ENCODE results near the gene ENOX1.
A peak's percentile ranks its signal among the peaks of the same experiment; 100 is the strongest.

Gene ENOX1

GRCh38 chr13:43751624-43752023 is 35.1 kb downstream of the ENOX1 start:
- no peaks in the 10 kb centered on the region for H3K4me1 ChIP-seq (ENCODE audit: control extremely low read depth in 1 of 4, control insufficient read depth in 4 of 4, insufficient read depth in 4 of 4, low read length in 3 of 4)
- 100% methylated on average over 1 of the region's 3 CpGs for WGBS (ENCODE audit: insufficient coverage)
- CTCF ChIA-PET: no interaction called here

DNA sequence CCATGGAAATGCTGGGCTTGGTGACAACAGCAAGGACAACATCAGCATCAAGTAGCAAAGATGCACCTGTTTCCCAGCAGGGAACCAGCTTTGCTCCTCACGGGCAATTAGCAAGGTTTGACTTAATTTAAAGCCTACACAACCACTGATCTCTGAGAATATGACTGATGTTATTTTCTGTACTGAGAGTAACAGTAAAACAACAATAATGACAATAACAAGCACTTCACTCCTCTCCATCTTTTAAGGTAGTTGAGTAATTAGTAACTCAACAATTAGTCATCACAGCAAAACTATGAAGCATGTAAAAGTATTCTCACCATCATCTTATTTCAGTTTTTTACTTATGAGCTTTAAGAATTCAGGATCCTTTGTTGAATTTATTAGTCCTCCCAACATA is 37.3 kb downstream of the ENOX1 start:
- Histone ChIP-seq H3K4me1 (ENCODE audit: control extremely low read depth in 1 of 4, control insufficient read depth in 4 of 4, insufficient read depth in 4 of 4, low read length in 3 of 4) (no peaks in the 10 kb centered on the region), H3K27ac (ENCODE audit: insufficient read depth in 1 of 2, low read depth in 1 of 2, low read length in 2 of 2, poor library complexity in 1 of 2, severe bottlenecking in 2 of 2) (no peak overlapping the region), H3K27me3 (replicated peaks in 2 of 5; ENCODE audit: control insufficient read depth in 4 of 5, insufficient read depth in 5 of 5, low read length in 4 of 5) (no peaks in the 10 kb centered on the region), H3K9me3 (ENCODE audit: control extremely low read depth in 1 of 5, control insufficient read depth in 4 of 5, insufficient read depth in 2 of 5, low read depth in 1 of 5, low read length in 4 of 5) (peaks cover 0 to 3% (median 0%) of the 10 kb centered on the region in 5 experiments), H3K36me3 (ENCODE audit: control insufficient read depth in 4 of 4, insufficient read depth in 4 of 4, low read length in 3 of 4) (no peaks in the 10 kb centered on the region), H3K4me3 (ENCODE audit: control insufficient read depth in 1 of 7, extremely low read depth in 1 of 7, insufficient read depth in 4 of 7, low read depth in 2 of 7, low read length in 6 of 7) (no peak overlapping the region)
- no peak for DNase-seq
- ChIA-PET POLR2A (no interaction called here), CTCF (interaction anchor here (1.2 kb wide), 1 partner anchor 28 kb away, joined by 3 read pairs; no protein-coding TSS in a partner anchor)
- WGBS (ENCODE audit: insufficient coverage): 100% methylated on average over 1 of the region's 1 CpG

More at GRCh38 chr13:43751624-43752023, 35.1 kb downstream of the ENOX1 start:
- POLR2A ChIA-PET: no interaction called here
- Histone ChIP-seq H3K4me3 (ENCODE audit: control insufficient read depth in 1 of 7, extremely low read depth in 1 of 7, insufficient read depth in 4 of 7, low read depth in 2 of 7, low read length in 6 of 7) (no peak overlapping the region), H3K36me3 (ENCODE audit: control insufficient read depth in 4 of 4, insufficient read depth in 4 of 4, low read length in 3 of 4) (no peaks in the 10 kb centered on the region), H3K9me3 (ENCODE audit: control extremely low read depth in 1 of 5, control insufficient read depth in 4 of 5, insufficient read depth in 2 of 5, low read depth in 1 of 5, low read length in 4 of 5) (no peaks in the 10 kb centered on the region), H3K27ac (ENCODE audit: insufficient read depth in 1 of 2, low read depth in 1 of 2, low read length in 2 of 2, poor library complexity in 1 of 2, severe bottlenecking in 2 of 2) (no peak overlapping the region), H3K27me3 (replicated peaks in 2 of 5; ENCODE audit: control insufficient read depth in 4 of 5, insufficient read depth in 5 of 5, low read length in 4 of 5) (no peaks in the 10 kb centered on the region)
- no peak for DNase-seq

DNA sequence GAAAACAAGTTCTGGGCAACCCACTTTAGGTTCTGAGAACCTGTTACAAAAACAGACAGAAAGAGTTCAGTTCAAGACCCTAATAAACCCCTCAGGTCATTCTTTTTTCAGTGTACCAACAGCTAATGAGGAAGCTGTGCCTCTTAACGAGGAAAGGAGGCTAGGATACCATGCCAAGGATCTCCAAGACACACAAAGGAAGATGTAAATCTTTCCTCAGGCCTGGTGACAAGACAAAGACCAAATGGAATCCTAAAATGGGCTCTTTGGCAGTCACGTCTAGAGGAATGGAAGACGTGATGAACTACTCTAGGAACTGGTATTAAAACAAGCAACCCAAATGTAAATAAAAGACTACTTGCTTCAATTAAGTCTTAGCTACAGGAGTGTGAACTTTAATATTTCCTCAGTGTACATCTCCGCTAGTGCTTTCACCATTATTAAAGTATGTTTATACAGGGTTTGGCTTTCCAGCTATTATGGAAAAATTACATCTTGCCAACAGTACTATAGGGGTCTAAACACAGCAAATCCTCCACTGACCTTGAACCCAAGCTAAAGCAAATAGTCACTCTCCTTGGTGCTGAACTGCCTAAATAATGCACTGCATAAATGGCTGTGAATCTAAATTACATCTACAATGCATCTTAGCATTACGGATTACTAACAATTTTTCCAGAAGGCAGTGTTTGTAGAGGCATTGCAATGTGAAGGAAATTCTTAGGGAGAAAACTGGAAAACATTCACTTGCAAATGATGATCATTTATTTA is 42.3 kb downstream of the ENOX1 start:
- Histone ChIP-seq H3K4me1 (ENCODE audit: control extremely low read depth in 1 of 4, control insufficient read depth in 4 of 4, insufficient read depth in 4 of 4, low read length in 3 of 4) (no peaks in the 10 kb centered on the region), H3K27me3 (replicated peaks in 2 of 5; ENCODE audit: control insufficient read depth in 4 of 5, insufficient read depth in 5 of 5, low read length in 4 of 5) (no peaks in the 10 kb centered on the region), H3K9me3 (ENCODE audit: control extremely low read depth in 1 of 5, control insufficient read depth in 4 of 5, insufficient read depth in 2 of 5, low read depth in 1 of 5, low read length in 4 of 5) (peaks cover 0 to 3% (median 0%) of the 10 kb centered on the region in 5 experiments), H3K4me3 (ENCODE audit: control insufficient read depth in 1 of 7, extremely low read depth in 1 of 7, insufficient read depth in 4 of 7, low read depth in 2 of 7, low read length in 6 of 7) (no peak overlapping the region), H3K36me3 (ENCODE audit: control insufficient read depth in 4 of 4, insufficient read depth in 4 of 4, low read length in 3 of 4) (no peaks in the 10 kb centered on the region), H3K27ac (ENCODE audit: insufficient read depth in 1 of 2, low read depth in 1 of 2, low read length in 2 of 2, poor library complexity in 1 of 2, severe bottlenecking in 2 of 2) (no peak overlapping the region)
- CTCF ChIA-PET: no interaction called here
- peak in 1 of 3 donors; percentile 6 for DNase-seq
- POLR2A ChIA-PET: no interaction called here
- 83% methylated on average over 3 of the region's 5 CpGs for WGBS (ENCODE audit: insufficient coverage)

DNA sequence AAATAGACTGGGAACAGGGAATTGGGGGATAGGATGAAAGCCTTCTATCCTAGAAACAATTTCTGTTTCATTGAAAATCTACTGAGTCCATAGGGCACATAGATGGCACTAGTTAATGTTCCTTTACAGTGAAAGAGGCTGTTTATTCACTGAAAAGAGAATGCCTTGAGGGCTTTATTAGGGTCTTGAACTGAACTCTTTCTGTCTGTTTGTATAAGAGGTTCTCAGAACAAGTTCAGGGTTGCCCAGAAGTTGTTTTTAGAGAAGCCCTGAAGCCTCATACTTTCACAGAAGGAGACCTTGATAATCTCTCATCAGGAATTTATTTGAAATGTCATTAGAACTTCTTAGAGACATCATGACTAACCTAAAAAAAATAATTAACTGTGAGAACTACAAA is 43.9 kb downstream of the ENOX1 start:
- no peaks in the 10 kb centered on the region for H3K36me3 ChIP-seq (ENCODE audit: control insufficient read depth in 4 of 4, insufficient read depth in 4 of 4, low read length in 3 of 4)
- DNase-seq: no peak
- H3K27me3 ChIP-seq (replicated peaks in 2 of 5; ENCODE audit: control insufficient read depth in 4 of 5, insufficient read depth in 5 of 5, low read length in 4 of 5): no peaks in the 10 kb centered on the region
- H3K4me1 ChIP-seq (ENCODE audit: control extremely low read depth in 1 of 4, control insufficient read depth in 4 of 4, insufficient read depth in 4 of 4, low read length in 3 of 4): no peaks in the 10 kb centered on the region
- CTCF ChIA-PET: no interaction called here
- no peak overlapping the region for H3K4me3 ChIP-seq (ENCODE audit: control insufficient read depth in 1 of 7, extremely low read depth in 1 of 7, insufficient read depth in 4 of 7, low read depth in 2 of 7, low read length in 6 of 7)
- H3K9me3 ChIP-seq (ENCODE audit: control extremely low read depth in 1 of 5, control insufficient read depth in 4 of 5, insufficient read depth in 2 of 5, low read depth in 1 of 5, low read length in 4 of 5): peaks cover 0 to 3% (median 0%) of the 10 kb centered on the region in 5 experiments
- POLR2A ChIA-PET: no interaction called here
- no peak overlapping the region for H3K27ac ChIP-seq (ENCODE audit: insufficient read depth in 1 of 2, low read depth in 1 of 2, low read length in 2 of 2, poor library complexity in 1 of 2, severe bottlenecking in 2 of 2)

GRCh38 chr13:43737392-43737923 is 49.3 kb downstream of the ENOX1 start:
- POLR2A ChIA-PET: no interaction called here
- Histone ChIP-seq H3K4me3 (ENCODE audit: control insufficient read depth in 1 of 7, extremely low read depth in 1 of 7, insufficient read depth in 4 of 7, low read depth in 2 of 7, low read length in 6 of 7) (no peak overlapping the region), H3K27me3 (replicated peaks in 2 of 5; ENCODE audit: control insufficient read depth in 4 of 5, insufficient read depth in 5 of 5, low read length in 4 of 5) (no peaks in the 10 kb centered on the region), H3K9me3 (ENCODE audit: control extremely low read depth in 1 of 5, control insufficient read depth in 4 of 5, insufficient read depth in 2 of 5, low read depth in 1 of 5, low read length in 4 of 5) (no peaks in the 10 kb centered on the region), H3K27ac (ENCODE audit: insufficient read depth in 1 of 2, low read depth in 1 of 2, low read length in 2 of 2, poor library complexity in 1 of 2, severe bottlenecking in 2 of 2) (no peak overlapping the region), H3K36me3 (ENCODE audit: control insufficient read depth in 4 of 4, insufficient read depth in 4 of 4, low read length in 3 of 4) (no peaks in the 10 kb centered on the region), H3K4me1 (ENCODE audit: control extremely low read depth in 1 of 4, control insufficient read depth in 4 of 4, insufficient read depth in 4 of 4, low read length in 3 of 4) (no peaks in the 10 kb centered on the region)
- CTCF ChIA-PET: interaction anchor here (1.0 to 1.5 kb wide), 3 partner anchors 11 to 432 kb away, joined by 3 read pairs; no protein-coding TSS in a partner anchor
- 94% methylated on average over 3 of the region's 3 CpGs for WGBS (ENCODE audit: insufficient coverage)
- no peak for DNase-seq

GRCh38 chr13:43732726-43733125 is 54.0 kb downstream of the ENOX1 start:
- Histone ChIP-seq H3K27ac (ENCODE audit: insufficient read depth in 1 of 2, low read depth in 1 of 2, low read length in 2 of 2, poor library complexity in 1 of 2, severe bottlenecking in 2 of 2) (no peak overlapping the region), H3K27me3 (replicated peaks in 2 of 5; ENCODE audit: control insufficient read depth in 4 of 5, insufficient read depth in 5 of 5, low read length in 4 of 5) (no peaks in the 10 kb centered on the region), H3K4me1 (ENCODE audit: control extremely low read depth in 1 of 4, control insufficient read depth in 4 of 4, insufficient read depth in 4 of 4, low read length in 3 of 4) (no peaks in the 10 kb centered on the region), H3K36me3 (ENCODE audit: control insufficient read depth in 4 of 4, insufficient read depth in 4 of 4, low read length in 3 of 4) (no peaks in the 10 kb centered on the region), H3K4me3 (ENCODE audit: control insufficient read depth in 1 of 7, extremely low read depth in 1 of 7, insufficient read depth in 4 of 7, low read depth in 2 of 7, low read length in 6 of 7) (no peak overlapping the region), H3K9me3 (ENCODE audit: control extremely low read depth in 1 of 5, control insufficient read depth in 4 of 5, insufficient read depth in 2 of 5, low read depth in 1 of 5, low read length in 4 of 5) (no peaks in the 10 kb centered on the region)
- WGBS (ENCODE audit: insufficient coverage): 100% methylated on average over 3 of the region's 3 CpGs
- ChIA-PET POLR2A (no interaction called here), CTCF (interaction anchor here (0.9 kb wide), 1 partner anchor 430 kb away, joined by 3 read pairs; no protein-coding TSS in a partner anchor)
- no peak for DNase-seq

- no peaks in the 10 kb centered on the region for H3K4me1 ChIP-seq (ENCODE audit: control extremely low read depth in 1 of 4, control insufficient read depth in 4 of 4, insufficient read depth in 4 of 4, low read length in 3 of 4)
- no peak overlapping the region for H3K27ac ChIP-seq (ENCODE audit: insufficient read depth in 1 of 2, low read depth in 1 of 2, low read length in 2 of 2, poor library complexity in 1 of 2, severe bottlenecking in 2 of 2)
- H3K36me3 ChIP-seq (ENCODE audit: control insufficient read depth in 4 of 4, insufficient read depth in 4 of 4, low read length in 3 of 4): no peaks in the 10 kb centered on the region
- DNase-seq: no peak
- H3K4me3 ChIP-seq (ENCODE audit: control insufficient read depth in 1 of 7, extremely low read depth in 1 of 7, insufficient read depth in 4 of 7, low read depth in 2 of 7, low read length in 6 of 7): no peak overlapping the region
- ChIA-PET CTCF (no interaction called here), POLR2A (no interaction called here)
- no peaks in the 10 kb centered on the region for H3K9me3 ChIP-seq (ENCODE audit: control extremely low read depth in 1 of 5, control insufficient read depth in 4 of 5, insufficient read depth in 2 of 5, low read depth in 1 of 5, low read length in 4 of 5)
- H3K27me3 ChIP-seq (replicated peaks in 2 of 5; ENCODE audit: control insufficient read depth in 4 of 5, insufficient read depth in 5 of 5, low read length in 4 of 5): no peaks in the 10 kb centered on the region
Observed at GRCh38 chr13:43731296-43731695, 55.5 kb downstream of the ENOX1 start.
